RWPE2 (cell line): Measurements from ENCODE around the gene AOAH.

Source experiments
- ATAC-seq: fragments of 200-7000 bp; cut with Tn5 transposase; 3 replicates; pipeline ENCODE4 v1.9.1; 2021; ENCODE audit warnings: low read depth
- DNase-seq: peaks from one replicate; pipeline ENCODE4 v3.0.0-alpha.2; 2020; ENCODE audit warnings: low spot score
- H3K27ac ChIP-seq: fragments of 450-650 bp; 2 replicates; pipeline ENCODE4 v1.5.1; 2017; ENCODE audit warnings: mild to moderate bottlenecking; ENCODE audit not compliant: poor library complexity, severe bottlenecking
- H3K27me3 ChIP-seq: fragments of 250-450 bp; sonication (Bioruptor Pico); 2 replicates; pipeline ENCODE4 v1.5.1; 2021; ENCODE audit warnings: mild to moderate bottlenecking, moderate library complexity; ENCODE audit not compliant: insufficient read depth, poor library complexity, severe bottlenecking
- H3K36me3 ChIP-seq: fragments of 250-450 bp; sonication (Bioruptor Pico); 2 replicates; pipeline ENCODE4 v1.5.1; 2020; ENCODE audit warnings: low read depth, mild to moderate bottlenecking, moderate library complexity
- H3K4me1 ChIP-seq: fragments of 250-450 bp; sonication (Bioruptor Pico); 2 replicates; pipeline ENCODE4 v1.5.1; 2021; ENCODE audit warnings: mild to moderate bottlenecking, moderate library complexity; ENCODE audit not compliant: insufficient read depth, poor library complexity, severe bottlenecking
- H3K4me3 ChIP-seq: fragments of 250-450 bp; sonication (Bioruptor Pico); 2 replicates; pipeline ENCODE4 v1.5.1; 2021; ENCODE audit warnings: mild to moderate bottlenecking, moderate library complexity; ENCODE audit not compliant: severe bottlenecking
- H3K9me3 ChIP-seq: fragments of 250-450 bp; sonication (Bioruptor Pico); 2 replicates; pipeline ENCODE4 v1.5.1; 2021; ENCODE audit warnings: mild to moderate bottlenecking, moderate library complexity; ENCODE audit not compliant: severe bottlenecking
- TF ChIP-seq, protein P1 (sequence below): fragments of 450-650 bp; IDR thresholded peaks from one replicate; pipeline ENCODE4 v1.5.1; 2017; ENCODE audit warnings: mild to moderate bottlenecking, moderate library complexity; ENCODE audit not compliant: poor library complexity, severe bottlenecking

The AOAH gene

DNA sequence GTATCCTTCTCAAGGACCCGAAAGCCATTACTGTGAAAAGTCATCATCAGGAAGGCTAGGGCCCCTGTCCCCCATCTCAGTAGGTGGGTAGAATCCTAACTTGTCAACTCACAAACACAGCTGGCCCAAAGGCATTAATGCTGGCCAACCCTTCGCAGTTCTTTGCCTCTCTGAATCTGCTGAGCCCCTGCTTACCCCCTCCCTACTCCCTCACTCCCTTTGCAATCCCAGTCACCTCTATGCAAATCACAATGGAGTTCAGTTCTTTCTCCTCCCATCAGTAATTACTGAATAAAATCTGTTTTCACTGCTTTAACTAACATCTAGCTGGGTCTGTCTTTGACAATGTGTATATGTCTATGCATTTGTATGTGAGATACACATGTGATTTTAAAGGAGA is 38.1 kb upstream of the AOAH start:
- TF ChIP-seq, protein P1, sequence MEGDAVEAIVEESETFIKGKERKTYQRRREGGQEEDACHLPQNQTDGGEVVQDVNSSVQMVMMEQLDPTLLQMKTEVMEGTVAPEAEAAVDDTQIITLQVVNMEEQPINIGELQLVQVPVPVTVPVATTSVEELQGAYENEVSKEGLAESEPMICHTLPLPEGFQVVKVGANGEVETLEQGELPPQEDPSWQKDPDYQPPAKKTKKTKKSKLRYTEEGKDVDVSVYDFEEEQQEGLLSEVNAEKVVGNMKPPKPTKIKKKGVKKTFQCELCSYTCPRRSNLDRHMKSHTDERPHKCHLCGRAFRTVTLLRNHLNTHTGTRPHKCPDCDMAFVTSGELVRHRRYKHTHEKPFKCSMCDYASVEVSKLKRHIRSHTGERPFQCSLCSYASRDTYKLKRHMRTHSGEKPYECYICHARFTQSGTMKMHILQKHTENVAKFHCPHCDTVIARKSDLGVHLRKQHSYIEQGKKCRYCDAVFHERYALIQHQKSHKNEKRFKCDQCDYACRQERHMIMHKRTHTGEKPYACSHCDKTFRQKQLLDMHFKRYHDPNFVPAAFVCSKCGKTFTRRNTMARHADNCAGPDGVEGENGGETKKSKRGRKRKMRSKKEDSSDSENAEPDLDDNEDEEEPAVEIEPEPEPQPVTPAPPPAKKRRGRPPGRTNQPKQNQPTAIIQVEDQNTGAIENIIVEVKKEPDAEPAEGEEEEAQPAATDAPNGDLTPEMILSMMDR = no peak
- Histone ChIP-seq H3K4me3 (no peak overlapping the region), H3K36me3 (no peaks in the 10 kb centered on the region), H3K27ac (no peak overlapping the region), H3K27me3 (no peaks in the 10 kb centered on the region), H3K4me1 (no peaks in the 10 kb centered on the region), H3K9me3 (no peaks in the 10 kb centered on the region)
- no peak for ATAC-seq
- DNase-seq = no peak

DNA sequence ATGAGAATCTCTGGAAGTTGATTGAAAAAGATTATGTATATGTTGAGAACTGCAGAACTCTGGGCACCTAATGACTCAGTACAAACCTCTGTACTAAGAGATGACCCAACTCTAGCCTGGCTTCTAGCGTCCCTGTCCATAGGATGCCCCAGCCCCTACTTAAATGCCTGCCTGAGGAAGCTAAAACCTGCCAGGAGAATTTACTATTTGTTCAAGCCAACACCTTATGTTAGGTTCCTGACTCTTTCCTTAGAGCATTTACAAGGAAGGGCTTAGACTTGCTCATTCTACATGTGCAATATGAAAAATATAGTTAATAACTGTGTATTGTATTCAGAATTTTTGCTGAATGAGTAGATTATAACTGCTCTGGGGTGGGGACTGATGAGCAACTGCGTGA is 37.5 kb upstream of the AOAH start:
- Histone ChIP-seq H3K27ac (no peak overlapping the region), H3K27me3 (no peaks in the 10 kb centered on the region), H3K9me3 (no peaks in the 10 kb centered on the region), H3K4me3 (no peak overlapping the region), H3K36me3 (no peaks in the 10 kb centered on the region), H3K4me1 (no peaks in the 10 kb centered on the region)
- TF ChIP-seq, protein P1 = no peak
- ATAC-seq (no peak), DNase-seq (no peak)

DNA sequence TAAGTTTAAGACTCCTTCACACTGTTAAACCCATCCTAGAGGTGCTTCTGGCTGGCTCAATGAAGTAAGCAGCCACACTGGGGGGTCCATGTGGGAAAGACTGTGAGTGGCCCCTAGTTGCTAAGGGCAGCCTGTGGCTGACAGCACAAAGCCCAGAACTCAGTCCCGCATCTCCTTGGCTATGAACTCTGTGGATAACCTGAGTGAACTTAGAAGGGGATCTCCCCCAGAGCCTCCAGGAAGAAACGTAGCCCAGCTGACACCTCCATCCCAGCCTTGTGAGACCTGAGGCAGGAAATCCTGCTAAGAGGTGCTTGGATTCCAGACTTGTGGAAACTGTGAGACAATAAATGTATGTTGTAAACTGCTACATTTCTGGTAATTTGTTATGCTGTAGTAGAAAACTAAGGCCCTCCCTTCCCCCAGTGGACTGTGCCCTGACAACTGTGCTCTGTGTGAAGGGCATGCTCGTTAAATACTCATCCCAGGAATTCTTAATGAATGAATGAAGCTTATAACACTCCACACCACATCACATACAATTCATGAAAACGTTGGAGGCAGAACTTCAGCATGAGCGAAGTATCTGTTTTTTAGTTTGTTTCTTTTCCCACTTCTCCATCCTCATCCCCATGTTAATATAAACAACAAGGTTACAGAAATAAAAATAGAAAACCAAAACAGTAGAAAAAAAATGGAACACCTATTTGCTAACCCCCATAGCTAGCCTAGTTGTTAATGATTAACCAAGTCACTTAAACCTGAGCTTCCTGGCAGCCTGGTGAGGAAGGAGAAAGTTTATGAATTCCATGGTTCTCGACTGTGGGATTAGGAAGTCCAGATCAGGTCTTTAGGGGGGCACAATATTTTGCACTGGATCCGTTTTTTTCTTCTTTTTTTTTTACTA is 36.8 kb upstream of the AOAH start:
- no peak overlapping the region for H3K4me3 ChIP-seq
- no peaks in the 10 kb centered on the region for H3K36me3 ChIP-seq
- ATAC-seq (no peak), DNase-seq (no peak)
- no peaks in the 10 kb centered on the region for H3K4me1 ChIP-seq
- no peak overlapping the region for H3K27ac ChIP-seq
- TF ChIP-seq, protein P1 = no peak
- no peaks in the 10 kb centered on the region for H3K27me3 ChIP-seq
- no peaks in the 10 kb centered on the region for H3K9me3 ChIP-seq

DNA sequence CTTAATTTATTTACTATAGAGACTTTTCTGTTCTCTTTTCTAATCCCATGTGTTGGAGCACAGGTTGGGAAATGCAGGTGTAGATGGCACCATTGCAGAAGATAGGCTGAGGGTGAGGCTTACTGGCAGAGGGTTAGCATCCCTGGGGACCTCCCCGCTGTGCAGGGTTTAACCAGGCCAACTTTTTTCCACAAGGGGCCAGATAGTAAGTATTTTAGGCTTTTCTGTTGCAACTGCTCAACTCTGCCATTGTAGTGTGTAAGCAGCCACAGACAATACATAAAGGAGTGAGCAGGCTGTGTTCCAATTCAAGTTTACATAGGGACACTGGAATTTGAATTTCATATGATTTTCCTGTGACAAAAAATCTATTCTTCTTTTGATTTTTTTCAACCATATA is 34.6 kb upstream of the AOAH start:
- TF ChIP-seq, protein P1 = no peak
- DNase-seq (no peak), ATAC-seq (no peak)
- Histone ChIP-seq H3K36me3 (no peaks in the 10 kb centered on the region), H3K27ac (no peak overlapping the region), H3K27me3 (no peaks in the 10 kb centered on the region), H3K9me3 (no peaks in the 10 kb centered on the region), H3K4me1 (no peaks in the 10 kb centered on the region), H3K4me3 (no peak overlapping the region)

DNA sequence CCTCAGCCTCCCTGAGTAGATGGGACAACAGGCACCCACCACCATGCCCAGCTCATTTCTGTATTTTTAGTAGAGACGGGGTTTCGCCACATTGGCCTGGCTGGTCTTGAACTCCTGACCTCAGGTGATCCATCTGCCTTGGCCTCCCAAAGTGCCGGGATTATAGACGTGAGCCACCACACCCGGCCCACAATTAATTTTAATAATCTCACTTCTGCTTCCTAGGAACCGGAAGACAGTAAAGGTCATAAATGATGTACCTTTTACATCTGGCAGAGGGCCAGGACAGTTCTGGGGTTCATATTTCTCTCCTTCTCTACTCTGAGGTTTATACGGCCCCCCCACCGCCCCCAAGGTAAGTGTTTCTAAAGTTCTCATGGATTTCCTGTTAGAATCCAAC is 31.2 kb upstream of the AOAH start:
- Histone ChIP-seq H3K27me3 (no peaks in the 10 kb centered on the region), H3K9me3 (no peaks in the 10 kb centered on the region), H3K27ac (no peak overlapping the region), H3K36me3 (no peaks in the 10 kb centered on the region), H3K4me1 (no peaks in the 10 kb centered on the region), H3K4me3 (no peak overlapping the region)
- DNase-seq = no peak
- ATAC-seq = no peak
- TF ChIP-seq, protein P1 = no peak
